CD4-positive, alpha-beta T cell treated with Interleukin-21 for 1 hour (primary cell): ENCODE data around the gene BATF.

Source experiments
- DNase-seq: peaks from one replicate; pipeline ENCODE4 v3.0.0-alpha.2; 2020

Gene BATF

DNA sequence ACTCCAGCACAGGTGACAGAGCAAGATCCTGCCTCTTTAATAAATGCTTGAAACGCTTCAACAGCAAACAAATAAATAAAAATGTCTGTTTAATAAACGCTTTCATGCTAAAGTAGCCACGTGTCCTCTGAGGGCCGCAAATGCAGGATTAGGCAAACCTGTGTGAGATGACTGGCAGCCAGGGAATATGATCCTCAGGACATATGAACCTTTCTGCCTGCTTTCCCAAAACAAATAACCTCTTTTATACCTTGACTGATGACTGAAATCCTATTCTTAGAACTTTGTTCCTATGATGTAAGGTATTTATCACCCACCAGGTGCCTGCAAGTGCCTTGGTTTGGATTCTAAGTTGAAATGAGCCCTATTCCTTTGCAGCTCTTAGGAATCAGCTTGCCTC lies 41.7 kb downstream of the BATF start:
- no peak for DNase-seq

DNA sequence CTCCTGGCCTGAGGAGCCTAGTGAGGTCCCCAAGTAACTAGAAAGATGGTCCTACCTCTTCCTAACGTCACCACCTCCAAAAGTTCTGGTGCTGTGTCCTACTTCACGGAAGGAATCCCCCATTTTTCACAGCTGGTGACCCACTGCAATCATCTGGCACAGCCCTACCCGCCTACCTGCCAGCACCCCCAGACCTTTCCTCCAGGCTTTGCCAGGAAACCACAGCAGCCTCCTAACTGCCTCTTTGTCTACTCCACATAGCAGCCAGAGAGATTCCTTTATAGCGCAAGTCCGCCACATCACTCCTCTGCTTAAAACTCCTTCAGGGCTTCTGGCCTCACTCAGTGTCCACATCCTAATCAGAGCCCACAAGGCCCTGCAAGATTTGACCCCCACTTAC lies 42.8 kb downstream of the BATF start:
- DNase-seq, result no peak

DNA sequence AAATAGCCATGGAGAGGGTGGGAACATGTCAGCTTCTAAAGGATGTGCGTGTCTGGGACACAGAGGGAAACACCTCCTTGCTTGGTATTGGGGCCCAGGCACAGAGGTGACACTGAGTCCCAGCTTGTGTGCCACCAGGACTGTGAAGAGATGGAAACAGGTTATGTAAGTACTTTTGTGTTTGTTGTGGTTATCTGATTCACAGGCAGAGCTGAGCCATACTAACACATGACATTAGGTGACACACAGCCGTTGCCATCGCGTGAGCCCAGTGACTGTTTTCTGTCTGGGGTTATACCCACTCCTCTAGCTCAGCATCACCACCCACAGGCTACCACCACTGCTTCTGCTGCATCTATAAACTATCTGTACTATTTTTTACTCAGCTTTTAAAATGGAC lies 44.1 kb downstream of the BATF start:
- peak; percentile 66 for DNase-seq

DNA sequence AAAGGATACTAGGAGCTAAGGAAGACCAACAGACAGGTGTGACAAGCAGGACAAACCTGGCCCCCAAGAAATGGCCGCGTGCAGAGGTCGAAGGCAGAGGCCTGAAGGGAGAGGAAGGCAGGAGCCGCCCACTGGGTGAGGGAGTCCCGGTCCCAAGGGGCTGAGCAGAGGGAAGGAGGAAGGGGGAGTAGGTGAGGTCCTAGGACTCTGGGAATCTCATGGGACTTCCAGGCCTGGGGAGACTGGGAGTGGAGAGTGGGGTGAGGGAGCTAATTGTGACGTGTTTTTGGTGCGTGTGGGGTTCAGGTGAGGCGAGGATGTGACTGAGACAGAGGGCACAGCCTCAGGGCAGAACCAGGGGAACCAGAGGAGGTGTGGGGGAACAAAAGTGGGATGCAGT lies 44.5 kb downstream of the BATF start:
- no peak for DNase-seq

DNA sequence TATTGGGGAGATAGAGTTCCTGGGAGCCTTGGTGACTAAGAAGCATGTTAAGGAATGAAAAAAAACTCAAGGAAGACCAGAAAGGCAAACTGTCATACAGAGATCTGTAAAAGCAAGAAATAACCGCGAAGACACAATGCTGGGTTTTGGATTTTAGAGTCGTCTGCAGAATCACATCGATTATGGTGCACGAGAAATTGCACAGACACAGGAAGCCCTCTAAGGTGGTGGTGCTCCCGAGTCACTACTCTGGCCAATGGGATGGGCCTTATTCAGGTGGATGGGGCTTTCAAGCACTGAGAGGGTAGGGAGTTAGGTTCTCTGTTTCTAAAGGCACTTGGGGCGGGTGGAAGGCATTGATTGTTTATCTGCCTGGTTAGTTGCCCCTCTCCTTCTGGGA lies 45.9 kb downstream of the BATF start:
- no peak for DNase-seq

DNA sequence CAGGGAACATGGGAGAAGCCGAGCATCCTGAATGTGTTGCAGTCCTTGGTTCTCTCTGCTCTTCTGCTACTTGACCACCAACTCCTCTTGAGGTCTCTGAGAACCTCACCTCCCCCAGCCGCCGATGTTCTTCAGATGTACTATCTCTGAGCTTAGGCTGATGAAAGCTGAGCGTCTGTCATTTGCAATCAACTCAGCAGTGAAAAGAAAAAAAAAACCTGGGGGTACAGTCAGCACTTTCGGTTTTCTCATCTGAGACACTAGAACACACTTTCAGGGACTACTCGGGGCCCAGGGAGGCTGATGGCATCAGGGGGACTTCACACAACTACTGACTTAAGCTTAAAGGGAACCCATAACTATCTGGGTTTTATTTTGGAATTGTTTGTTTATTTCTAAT lies 46.5 kb downstream of the BATF start:
- no peak for DNase-seq

DNA sequence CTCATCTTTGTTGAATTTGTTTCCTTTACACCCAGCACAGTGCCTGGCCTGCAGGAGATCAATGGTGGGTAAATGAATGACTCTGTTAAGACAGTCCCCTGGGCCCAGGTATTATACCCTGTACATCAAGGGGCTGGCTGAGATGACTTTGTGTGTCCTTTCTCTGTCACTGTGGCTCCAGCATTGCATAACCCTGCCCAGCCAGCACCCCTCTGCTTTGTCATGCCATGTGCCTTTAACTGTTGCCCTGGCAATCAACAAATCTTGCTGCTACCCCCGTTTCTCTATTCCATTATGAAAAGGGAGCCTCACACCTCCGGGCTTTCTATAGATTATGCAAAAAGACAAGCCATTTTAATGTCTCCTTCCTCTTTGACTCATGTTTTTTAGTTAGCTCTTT lies 48.5 kb downstream of the BATF start:
- no peak for DNase-seq

DNA sequence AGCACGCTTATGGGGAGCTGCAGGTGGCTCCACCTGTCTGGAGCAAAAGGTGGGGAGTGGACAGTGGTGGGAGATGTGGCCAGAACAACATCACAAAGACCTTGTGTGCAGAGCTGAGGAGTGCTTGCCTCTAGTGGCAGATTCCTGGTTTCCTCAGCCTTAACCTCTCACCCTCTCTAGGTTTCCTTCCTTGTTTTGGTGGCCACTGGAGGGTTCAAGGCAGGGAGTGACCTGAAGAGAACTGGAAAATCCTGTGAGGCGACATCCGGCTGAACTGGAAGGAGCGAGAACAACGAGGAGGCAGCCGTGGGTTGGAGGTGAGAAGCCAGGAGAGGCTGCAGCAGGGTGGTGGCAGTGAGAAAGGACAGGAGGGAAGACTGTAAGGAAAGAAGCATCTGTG lies 49.8 kb downstream of the BATF start:
- no peak for DNase-seq

DNA sequence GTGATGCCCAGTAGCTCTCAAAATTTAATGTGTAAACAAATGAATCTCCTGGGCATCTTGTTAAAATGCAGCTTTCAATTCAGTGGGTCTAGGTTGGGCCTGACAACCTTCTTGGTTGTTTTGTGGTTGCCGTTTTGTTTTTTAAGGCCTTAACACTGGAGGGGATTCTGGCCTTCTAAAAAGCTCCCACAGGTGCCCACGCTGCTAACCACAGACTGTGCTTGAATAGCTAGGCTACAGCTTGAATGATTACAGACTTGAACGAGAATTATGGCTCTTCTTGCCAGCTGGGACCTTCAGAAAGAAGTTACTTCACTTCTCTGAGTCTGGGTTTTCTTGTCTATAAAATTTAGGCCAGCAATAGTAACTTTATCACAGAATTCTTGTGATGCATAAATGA lies 54.8 kb downstream of the BATF start:
- DNase-seq, result no peak

DNA sequence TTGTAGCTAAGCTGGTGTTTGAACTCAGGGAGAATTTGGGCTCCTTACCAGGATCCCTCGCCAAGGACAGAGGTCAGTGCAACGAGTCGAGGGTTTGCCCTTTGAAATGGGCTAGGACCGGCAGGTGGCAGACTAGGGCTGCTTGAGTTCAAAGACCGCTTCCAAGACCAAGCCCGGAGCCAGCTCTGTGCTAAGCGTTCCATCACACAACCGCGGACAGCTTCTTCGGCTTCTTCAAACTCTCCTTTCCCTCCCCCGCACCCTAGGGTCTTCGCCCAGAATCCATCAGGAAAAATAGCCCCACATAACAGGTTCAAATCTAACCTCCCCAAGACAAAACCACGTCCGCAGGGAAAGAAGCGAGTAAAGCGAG lies 55.4 kb downstream of the BATF start:
- DNase-seq, result peak; percentile 72

DNA sequence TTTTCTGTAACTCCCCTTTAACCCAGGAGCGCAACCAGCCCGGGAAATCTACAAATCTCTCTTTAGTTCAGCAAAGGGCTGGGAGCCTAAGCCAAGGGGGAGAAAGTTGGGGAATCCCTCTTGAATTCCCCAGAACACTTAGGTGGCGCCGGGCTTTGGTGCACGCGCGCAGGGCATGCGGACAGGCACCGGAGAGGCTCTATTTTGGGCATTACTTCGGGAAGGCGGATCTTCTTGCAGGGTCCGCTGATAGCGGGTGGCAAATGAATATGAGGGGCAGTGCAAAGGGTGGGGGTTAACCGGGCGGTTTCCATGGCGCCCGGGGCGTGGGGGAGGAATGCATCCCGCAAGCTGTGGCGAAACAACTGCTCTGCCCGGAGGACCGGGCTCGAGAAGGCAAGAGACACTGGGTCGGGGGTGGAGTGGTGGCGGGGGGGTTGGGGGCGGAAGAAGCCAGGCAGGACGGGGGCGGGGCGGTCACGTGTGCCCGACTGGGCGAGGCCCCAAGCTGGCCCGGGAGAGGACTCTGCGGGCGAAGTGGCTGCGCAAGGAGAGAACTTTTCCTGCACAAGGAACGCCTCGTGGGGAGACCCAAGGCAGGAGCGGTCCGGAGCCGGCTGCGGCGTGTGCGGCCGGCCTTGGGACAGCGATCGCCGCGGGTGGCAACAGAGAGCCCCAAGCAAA lies 56.0 kb downstream of the BATF start, which contains the start of gene FLVCR2:
FLVCR2 (plus strand) TSS at position 519 of the 684 bp plus-strand sequence. CDS start 353 bp downstream, outside the sequence.
- peak; percentile 55 for DNase-seq

DNA sequence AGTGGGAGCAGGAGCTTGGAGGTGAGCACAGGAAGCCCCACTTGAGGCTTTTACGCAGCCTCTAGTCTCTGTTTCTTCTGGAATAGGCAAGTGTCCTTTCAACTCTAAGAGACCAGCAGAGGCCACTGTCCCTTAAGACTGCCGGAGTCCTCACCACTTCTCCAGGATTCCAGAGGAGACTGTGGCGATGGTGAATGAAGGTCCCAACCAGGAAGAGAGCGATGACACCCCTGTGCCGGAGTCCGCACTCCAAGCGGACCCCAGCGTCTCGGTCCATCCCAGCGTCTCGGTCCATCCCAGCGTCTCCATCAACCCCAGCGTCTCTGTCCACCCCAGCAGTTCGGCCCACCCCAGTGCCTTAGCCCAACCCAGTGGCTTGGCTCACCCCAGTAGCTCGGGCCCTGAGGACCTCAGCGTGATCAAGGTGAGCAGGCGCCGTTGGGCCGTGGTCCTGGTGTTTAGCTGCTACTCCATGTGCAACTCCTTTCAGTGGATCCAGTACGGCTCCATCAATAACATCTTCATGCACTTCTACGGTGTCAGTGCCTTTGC lies 56.6 kb downstream of the BATF start:
- DNase-seq, result no peak

DNA sequence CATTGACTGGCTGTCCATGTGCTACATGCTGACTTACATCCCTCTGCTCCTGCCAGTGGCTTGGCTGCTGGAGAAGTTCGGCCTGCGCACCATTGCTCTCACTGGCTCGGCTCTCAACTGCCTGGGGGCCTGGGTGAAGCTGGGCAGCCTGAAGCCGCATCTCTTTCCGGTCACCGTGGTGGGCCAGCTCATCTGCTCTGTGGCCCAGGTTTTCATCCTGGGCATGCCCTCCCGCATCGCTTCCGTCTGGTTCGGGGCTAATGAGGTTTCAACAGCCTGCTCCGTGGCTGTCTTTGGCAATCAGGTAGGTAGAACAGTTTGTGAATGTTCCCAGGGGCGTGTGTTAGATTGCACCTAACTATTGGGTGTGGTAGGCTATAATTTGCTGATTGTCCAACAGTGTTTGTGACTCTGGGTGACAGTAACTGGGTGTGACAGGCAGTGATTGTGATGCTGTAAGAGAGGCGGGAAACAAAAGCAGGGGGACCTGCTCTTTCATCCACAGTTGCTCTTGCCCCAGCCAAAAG lies 57.1 kb downstream of the BATF start:
- no peak for DNase-seq

DNA sequence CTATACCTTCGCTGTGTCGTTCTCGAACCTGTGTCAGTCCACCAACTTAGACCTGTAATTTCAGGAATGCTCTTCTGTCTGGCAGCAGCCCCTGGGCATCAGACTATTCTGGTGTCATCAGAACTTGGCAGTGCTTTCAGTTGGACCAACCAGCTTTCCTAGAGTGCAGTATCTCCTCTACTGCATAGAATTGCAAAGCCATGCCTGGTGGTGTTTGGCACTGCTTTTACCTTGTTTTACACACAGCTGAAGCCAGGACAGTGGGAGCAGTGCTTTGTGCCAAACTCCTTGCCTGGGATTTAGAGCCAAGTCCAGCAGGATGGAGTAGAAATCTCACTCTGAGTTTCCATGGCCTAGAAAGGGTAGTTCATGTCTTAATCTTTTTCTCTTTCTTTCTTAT lies 57.6 kb downstream of the BATF start:
- no peak for DNase-seq

DNA sequence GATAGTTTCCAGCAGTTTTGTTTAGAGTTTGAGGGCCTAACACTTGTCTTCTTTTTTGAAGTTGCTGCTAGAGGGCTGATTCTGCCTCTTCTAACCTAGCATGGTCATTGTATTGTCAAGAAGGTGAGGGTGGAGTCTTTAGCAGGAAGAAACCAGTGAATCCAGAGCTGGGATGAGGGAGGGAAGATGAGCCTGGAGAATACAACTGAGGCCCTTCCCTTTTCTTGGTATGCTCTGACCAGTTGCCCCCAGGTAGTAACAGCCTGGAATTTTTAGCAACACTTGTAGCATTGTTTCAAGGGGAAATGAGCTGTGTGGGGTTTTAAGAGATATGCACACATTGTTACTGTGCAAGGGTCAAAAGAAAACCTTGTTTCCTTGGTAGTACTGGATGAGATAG lies 65.1 kb downstream of the BATF start:
- DNase-seq, result no peak

DNA sequence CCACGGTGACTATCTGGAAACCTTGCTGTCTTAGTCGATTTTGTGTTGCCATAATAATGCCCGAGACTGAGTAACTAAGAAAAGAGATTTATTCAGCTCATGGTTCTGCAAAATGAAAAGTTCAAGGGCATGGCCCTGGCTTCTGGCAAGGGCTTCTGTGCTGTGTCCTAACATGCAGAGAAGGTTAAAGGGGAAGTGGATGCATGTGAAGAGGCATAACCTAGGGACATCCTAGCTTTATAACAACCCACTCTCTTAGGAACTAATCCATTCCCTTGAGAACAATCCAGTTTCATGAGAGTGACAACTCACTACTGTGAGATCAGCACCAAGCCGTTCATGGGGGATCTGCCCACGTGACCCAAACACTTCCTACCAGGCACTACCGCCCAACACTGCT lies 67.7 kb downstream of the BATF start:
- DNase-seq, result no peak

DNA sequence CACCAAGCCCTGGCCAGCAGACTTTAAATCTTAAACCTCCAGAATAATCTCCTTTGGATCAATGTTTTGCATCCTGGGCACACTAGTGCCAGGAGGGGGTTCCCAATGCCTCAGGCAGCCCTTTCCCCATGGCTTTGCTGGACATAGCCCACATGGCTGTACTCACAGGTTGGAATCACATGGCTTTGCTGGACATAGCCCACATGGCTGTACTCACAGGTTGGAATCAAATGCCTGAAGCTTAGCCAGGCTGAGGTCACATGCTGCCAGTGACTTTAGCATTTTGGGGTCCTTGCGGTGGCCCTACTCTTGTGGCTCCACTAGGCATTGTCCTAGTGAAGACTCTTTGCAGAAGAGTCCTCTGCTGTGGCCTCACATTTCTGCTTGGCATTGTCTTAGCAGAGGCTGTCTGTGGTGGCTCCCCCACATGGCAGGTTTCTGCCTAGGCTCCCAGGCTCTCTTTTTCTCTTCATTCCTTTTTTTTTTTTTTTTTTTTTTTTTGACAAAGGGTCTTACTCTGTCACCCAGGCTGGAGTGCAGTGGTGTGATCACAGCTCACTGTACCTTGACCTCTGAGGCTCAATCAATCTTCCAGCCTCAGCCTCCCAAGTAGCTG lies 69.2 kb downstream of the BATF start:
- DNase-seq, result no peak

DNA sequence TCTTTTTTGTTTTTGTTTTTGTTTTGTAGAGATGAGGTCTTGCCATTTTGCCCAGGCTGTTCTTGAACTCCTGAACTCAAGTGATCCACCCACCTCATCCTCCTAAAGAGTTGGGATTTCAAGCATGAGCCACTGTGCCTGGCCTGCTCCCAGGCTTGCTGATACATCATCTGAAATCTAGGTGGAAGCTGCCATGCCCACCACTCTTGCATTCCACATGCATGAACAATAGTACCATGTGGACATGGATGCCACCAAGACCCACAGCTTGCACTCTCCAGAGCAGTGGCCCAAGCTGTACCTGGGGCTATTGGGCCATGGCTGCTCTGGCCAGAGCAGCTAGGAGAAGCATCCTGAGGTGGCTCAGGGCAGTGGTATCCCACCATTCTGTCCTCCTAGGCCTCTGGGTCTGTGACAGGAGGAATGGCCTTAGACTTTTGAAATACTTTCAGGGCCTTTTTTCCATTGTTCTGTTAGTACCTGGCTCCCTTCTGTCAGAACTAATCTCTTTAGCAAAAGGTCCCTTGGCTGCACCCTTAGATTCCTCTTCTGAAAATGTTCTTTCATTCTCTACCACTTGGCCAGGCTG lies 69.8 kb downstream of the BATF start:
- DNase-seq, result no peak

DNA sequence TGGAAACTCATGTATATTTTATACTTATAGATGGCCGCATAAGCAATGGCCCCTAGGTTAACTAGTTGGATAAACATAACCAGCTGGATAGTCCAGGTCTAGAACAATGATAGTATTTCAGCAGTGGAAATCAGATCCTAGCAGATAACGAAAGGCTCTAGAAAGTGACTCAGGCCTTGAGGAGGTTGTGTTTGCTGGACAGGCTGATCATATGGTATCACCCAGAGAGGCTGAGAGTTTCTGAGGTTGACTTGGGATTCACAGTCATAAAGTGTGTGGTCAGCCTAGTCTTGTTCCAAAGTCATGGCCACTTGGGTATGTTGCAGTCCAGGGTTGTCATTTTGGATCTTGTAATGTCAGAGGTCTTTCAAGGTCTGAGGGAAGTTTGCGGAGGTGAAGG lies 73.0 kb downstream of the BATF start:
- no peak for DNase-seq
